Measurements from ENCODE around the gene KRTAP4-16. TPM values are rescaled to one million over a fixed set of nuclear protein-coding genes. Genes with fewer than 3 reads are reported as not detected.

The KRTAP4-16 gene
- polyA plus RNA-seq, 2 of the 4 experiments (the other 2 are of a cell fraction), result not detected

DNA sequence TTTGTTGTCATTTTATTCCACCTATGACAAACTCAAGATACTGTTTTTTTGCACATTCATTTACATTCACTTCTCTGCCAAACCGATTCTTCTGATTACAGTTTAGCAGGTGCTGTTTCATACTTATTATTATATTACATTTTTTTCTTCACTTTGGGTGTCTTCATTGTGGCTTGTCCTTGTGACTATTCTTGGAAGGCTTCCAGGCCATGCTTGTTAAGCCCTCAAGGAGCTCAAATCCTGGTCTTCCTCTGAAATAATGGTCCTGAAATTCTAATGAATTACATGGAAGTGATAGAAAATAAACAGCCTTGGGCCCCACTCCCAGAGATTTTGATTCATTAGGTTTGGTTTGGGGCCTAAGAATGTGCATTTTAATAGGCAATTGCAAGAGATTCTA is 37.7 kb downstream of the KRTAP4-16 start:
- Histone ChIP-seq H3K27ac (no peak overlapping the region), H3K4me1 (peaks cover 30% of the 10 kb centered on the region), H3K9me3 (no peaks in the 10 kb centered on the region), H3K4me2 (no peak overlapping the region), H3K4me3 (no peak overlapping the region)
- FAIRE-seq (no peak), DNase-seq (ENCODE audit: low read depth in 1 of 2, low spot score in 1 of 2) (no peak), ATAC-seq (no peak)
- 87% methylated on average over 1 of the region's 1 CpG for WGBS (ENCODE audit: missing lambda C conversion rate)
- ChIA-PET CTCF (interaction anchor here (1.0 to 1.4 kb wide), 2 partner anchors 485 to 598 kb away, joined by 3 to 4 read pairs; no protein-coding TSS in a partner anchor), POLR2A (no interaction called here)
- no peak for TF ChIP-seq HOXB5 (CRISPR knock-in tag; IDR thresholded peaks at IDR 0.05)
- TF ChIP-seq, protein P1, sequence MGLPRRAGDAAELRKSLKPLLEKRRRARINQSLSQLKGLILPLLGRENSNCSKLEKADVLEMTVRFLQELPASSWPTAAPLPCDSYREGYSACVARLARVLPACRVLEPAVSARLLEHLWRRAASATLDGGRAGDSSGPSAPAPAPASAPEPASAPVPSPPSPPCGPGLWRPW (IDR thresholded peaks at IDR 0.05), result no peak
- TF ChIP-seq NPAS2 (CRISPR knock-in tag; IDR thresholded peaks at IDR 0.05; ENCODE audit: borderline replicate concordance), result no peak
- TF ChIP-seq RNF2 (IDR thresholded peaks at IDR 0.05; ENCODE audit: borderline replicate concordance, low read depth), result no peak
- TF ChIP-seq CHD2 (IDR thresholded peaks at IDR 0.05; ENCODE audit: low read length, partially characterized antibody), result no peak
- TF ChIP-seq TFCP2L1 (CRISPR knock-in tag; IDR thresholded peaks at IDR 0.05), result no peak
- no peak for TF ChIP-seq POLR2AphosphoS2 (conservative IDR thresholded peaks at IDR 0.05; ENCODE audit: low read length)
- no peak for TF ChIP-seq MYC (IDR thresholded peaks at IDR 0.05; ENCODE audit: borderline replicate concordance, low read length)
- TF ChIP-seq ZFP36 (IDR thresholded peaks at IDR 0.05; ENCODE audit: borderline replicate concordance, partially characterized antibody), result no peak
- no peak for TF ChIP-seq ZSCAN20 (CRISPR knock-in tag; IDR thresholded peaks at IDR 0.05)
- TF ChIP-seq ZC3H11A (IDR thresholded peaks at IDR 0.05), result no peak

- Histone ChIP-seq H3K4me1 (peaks cover 39% of the 10 kb centered on the region), H3K27ac (no peak overlapping the region), H3K4me2 (no peak overlapping the region), H3K9me3 (no peaks in the 10 kb centered on the region), H3K4me3 (no peak overlapping the region)
- ATAC-seq (no peak), DNase-seq (ENCODE audit: low read depth in 1 of 2, low spot score in 1 of 2) (no peak), FAIRE-seq (no peak)
- no peak for TF ChIP-seq FOSB (CRISPR knock-in tag; IDR thresholded peaks at IDR 0.05)
- TF ChIP-seq REST (IDR thresholded peaks at IDR 0.05), result no peak
- no peak for TF ChIP-seq RAD21 (conservative IDR thresholded peaks at IDR 0.05 in 1 of 2, IDR thresholded peaks at IDR 0.05 in 1 of 2)
- TF ChIP-seq, protein P2, sequence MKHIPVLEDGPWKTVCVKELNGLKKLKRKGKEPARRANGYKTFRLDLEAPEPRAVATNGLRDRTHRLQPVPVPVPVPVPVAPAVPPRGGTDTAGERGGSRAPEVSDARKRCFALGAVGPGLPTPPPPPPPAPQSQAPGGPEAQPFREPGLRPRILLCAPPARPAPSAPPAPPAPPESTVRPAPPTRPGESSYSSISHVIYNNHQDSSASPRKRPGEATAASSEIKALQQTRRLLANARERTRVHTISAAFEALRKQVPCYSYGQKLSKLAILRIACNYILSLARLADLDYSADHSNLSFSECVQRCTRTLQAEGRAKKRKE (CRISPR knock-in tag; IDR thresholded peaks at IDR 0.05; ENCODE audit: low read depth), result no peak
- TF ChIP-seq EHMT2 (IDR thresholded peaks at IDR 0.05; ENCODE audit: low read depth), result no peak
- no peak for TF ChIP-seq CBX8 (IDR thresholded peaks at IDR 0.05)
- TF ChIP-seq RARB (CRISPR knock-in tag; IDR thresholded peaks at IDR 0.05), result no peak
- TF ChIP-seq, protein P3, sequence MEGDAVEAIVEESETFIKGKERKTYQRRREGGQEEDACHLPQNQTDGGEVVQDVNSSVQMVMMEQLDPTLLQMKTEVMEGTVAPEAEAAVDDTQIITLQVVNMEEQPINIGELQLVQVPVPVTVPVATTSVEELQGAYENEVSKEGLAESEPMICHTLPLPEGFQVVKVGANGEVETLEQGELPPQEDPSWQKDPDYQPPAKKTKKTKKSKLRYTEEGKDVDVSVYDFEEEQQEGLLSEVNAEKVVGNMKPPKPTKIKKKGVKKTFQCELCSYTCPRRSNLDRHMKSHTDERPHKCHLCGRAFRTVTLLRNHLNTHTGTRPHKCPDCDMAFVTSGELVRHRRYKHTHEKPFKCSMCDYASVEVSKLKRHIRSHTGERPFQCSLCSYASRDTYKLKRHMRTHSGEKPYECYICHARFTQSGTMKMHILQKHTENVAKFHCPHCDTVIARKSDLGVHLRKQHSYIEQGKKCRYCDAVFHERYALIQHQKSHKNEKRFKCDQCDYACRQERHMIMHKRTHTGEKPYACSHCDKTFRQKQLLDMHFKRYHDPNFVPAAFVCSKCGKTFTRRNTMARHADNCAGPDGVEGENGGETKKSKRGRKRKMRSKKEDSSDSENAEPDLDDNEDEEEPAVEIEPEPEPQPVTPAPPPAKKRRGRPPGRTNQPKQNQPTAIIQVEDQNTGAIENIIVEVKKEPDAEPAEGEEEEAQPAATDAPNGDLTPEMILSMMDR (IDR thresholded peaks at IDR 0.05), result no peak
- TF ChIP-seq POLR2A (IDR thresholded peaks at IDR 0.05; ENCODE audit: low read length), result no peak
- no peak for TF ChIP-seq SREBF2 (IDR thresholded peaks at IDR 0.05)
- no peak for TF ChIP-seq EP300 (IDR thresholded peaks at IDR 0.05)
- no peak for TF ChIP-seq NR3C1 (IDR thresholded peaks at IDR 0.05)
- CTCF ChIA-PET, result interaction anchor here (0.7 to 1.4 kb wide), 2 partner anchors 12 to 599 kb away, joined by 3 to 4 read pairs; no protein-coding TSS in a partner anchor
- 77% methylated on average over 4 of the region's 4 CpGs for WGBS (ENCODE audit: missing lambda C conversion rate)
- POLR2A ChIA-PET, result no interaction called here
Measured at GRCh38 chr17:41063449-41063848, 38.6 kb downstream of the KRTAP4-16 start.

Data from A549 (cell line).